Measurements from ENCODE around the gene FSIP2.

The FSIP2 gene

GRCh38 chr2:185875136-185875931 lies 136.7 kb downstream of the FSIP2 start:
- FAIRE-seq = no peak
- DNase-seq (ENCODE audit: insufficient read length, low spot score) = no peak

- DNase-seq (ENCODE audit: insufficient read length, low spot score) (no peak), FAIRE-seq (no peak)
Measured at GRCh38 chr2:185876234-185876633, 137.6 kb downstream of the FSIP2 start.

- no peak for DNase-seq (ENCODE audit: insufficient read length, low spot score)
- no peak for FAIRE-seq
Measured at GRCh38 chr2:185880396-185880795, 141.8 kb downstream of the FSIP2 start.
